Psoas muscle (tissue), 8 donors: Measurements from ENCODE around the gene LRP1B. TPM values are rescaled to one million over a fixed set of nuclear protein-coding genes. Genes with fewer than 3 reads are reported as not detected.
"Not testable (repeated sequence)": the region's sequence is repeated elsewhere in the genome, so short reads cannot be mapped to it uniquely, and the experiment has no call there.

Source experiments
- ATAC-seq, 4 donors: fragments of 200-7000 bp; cut with Tn5 transposase; one replicate each; pipeline ENCODE4 v1.9.1; 2020; ENCODE audit warnings: moderate library complexity in 3 of 4, mild to moderate bottlenecking in 2 of 4
- DNase-seq, 2 donors: peaks; one replicate each; pipeline ENCODE4 v3.0.0-alpha.2; 2020
- H3K27ac ChIP-seq: fragments of 200-600 bp; one replicate; pipeline ENCODE4 v1.8.0; 2022
- H3K27me3 ChIP-seq, 3 donors: fragments of 200-600 bp in 1 of 3; one replicate each; pipeline versions ENCODE4 v1.6.1 to v1.8.0; 2013 to 2022; ENCODE audit warnings: low read length in 2 of 3, mild to moderate bottlenecking in 2 of 3, moderate library complexity in 1 of 3; ENCODE audit not compliant: insufficient read depth in 3 of 3
- H3K36me3 ChIP-seq, 2 donors: fragments of 200-600 bp in 1 of 2; one replicate each; pipeline versions ENCODE4 v1.6.1 to v1.8.0; 2013 to 2022; ENCODE audit warnings: low read depth in 1 of 2, mild to moderate bottlenecking in 1 of 2, moderate library complexity in 1 of 2; ENCODE audit not compliant: insufficient read depth in 1 of 2
- H3K4me1 ChIP-seq: fragments of 200-600 bp; one replicate; pipeline ENCODE4 v1.8.0; 2022
- H3K4me3 ChIP-seq: fragments of 200-600 bp; one replicate; pipeline ENCODE4 v1.8.0; 2022; ENCODE audit warnings: mild to moderate bottlenecking
- H3K9me3 ChIP-seq: fragments of 200-600 bp; one replicate; pipeline ENCODE4 v1.8.0; 2022
- WGBS, 3 donors: extraction: QIAGEN DNeasy Blood & Tissue Kit; methylation state at CpG; one replicate each; pipeline versions ENCODE4 v1.1.6 to v1.1.7; 2013; 5-methylcytosine and 5-hydroxymethylcytosine counted together
- intact Hi-C, 2 donors: fragments of 100-400 bp; cut with DNase I; formaldehyde crosslinking; loops; one replicate each; pipeline versions ENCODE4 v1.11.0 to v1.14.2; 2022
- polyA plus RNA-seq, 3 donors: library from polyadenylated mRNA; stranded (reverse); fragments of 200-250 nt; gene quantifications; one replicate each; pipeline ENCODE4 v1.2.3, GENCODE V29; 2013
- total RNA-seq, 4 donors: library from RNA; stranded (reverse); fragmentation: NEBNext Ultra II Directional in 2 of 4; extraction: Animal tissue kit (Norgen Biotek cat#: 25700) in 2 of 4; gene quantifications; one replicate each; pipeline versions ENCODE4 v1.2.1 to v1.2.4, GENCODE V29; 2021 to 2023
- TF ChIP-seq, protein P1 (sequence below): fragments of 200-600 bp; IDR thresholded peaks from one replicate; pipeline ENCODE4 v1.8.0; 2022; ENCODE audit warnings: antibody characterized with exemption
- donor health status: healthy with polysubstance abuse.
- donor health status: DM: no; HTN: no; CAD: no; lungs with moderate emphysema.
- donor health status: Bipolar disorder and iron deficiency.
- donor health status: healthy.
- donor health status: DM: yes; HTN: yes; CAD: no.
- donor health status: DM: no; HTN: no; CAD: no.
- donor health status: DM: no; HTN: no; CAD: no.
- donor health status: DM: yes; HTN: yes; CAD: no.

The LRP1B gene
- total and polyA plus RNA-seq, 7 donors: 0.33 to 3.3 (median 0.95) TPM

DNA sequence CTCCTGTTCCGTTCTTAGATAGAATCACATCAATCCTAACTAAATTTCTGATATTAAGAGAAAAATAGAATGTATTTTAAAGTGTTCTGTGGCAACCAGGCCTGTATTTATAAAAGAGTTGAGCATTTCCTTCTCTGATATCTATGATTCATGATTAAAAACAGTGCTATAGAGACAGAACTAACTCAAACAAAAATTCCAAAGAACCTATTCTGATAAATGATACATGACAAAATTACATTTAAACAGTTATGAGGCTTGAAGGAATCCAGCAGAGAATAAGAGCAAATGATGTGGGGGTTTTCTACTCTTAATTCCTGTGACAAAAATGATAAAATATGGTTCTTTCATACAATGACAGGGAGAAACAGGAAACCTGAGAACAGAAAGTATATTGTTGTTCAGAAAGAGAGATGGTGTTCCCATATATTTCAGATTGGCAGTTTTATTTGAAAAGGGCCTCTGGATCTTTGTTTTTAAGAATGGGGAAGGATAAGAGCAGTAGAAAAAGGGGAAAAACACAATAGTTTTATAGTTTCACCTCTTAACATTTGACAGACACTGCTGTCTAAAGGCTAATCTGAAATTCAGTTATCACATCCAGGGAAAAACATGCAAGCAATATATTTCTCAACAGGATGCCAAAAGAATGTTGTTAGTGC lies 944.3 kb downstream of the LRP1B start:
- 85 to 88% (median 87%) methylated on average over 1 of the region's 1 CpG for WGBS, 3 donors
- H3K27me3 ChIP-seq: no peaks in the 10 kb centered on the region
- H3K36me3 ChIP-seq: no peaks in the 10 kb centered on the region
- no peaks in the 10 kb centered on the region for H3K9me3 ChIP-seq
- no peak for DNase-seq
- H3K4me3 ChIP-seq: no peak overlapping the region
- intact Hi-C loops: no loop called here
- no peak for ATAC-seq
- H3K4me1 ChIP-seq: no peaks in the 10 kb centered on the region
- no peak overlapping the region for H3K27ac ChIP-seq
- TF ChIP-seq, protein P1, sequence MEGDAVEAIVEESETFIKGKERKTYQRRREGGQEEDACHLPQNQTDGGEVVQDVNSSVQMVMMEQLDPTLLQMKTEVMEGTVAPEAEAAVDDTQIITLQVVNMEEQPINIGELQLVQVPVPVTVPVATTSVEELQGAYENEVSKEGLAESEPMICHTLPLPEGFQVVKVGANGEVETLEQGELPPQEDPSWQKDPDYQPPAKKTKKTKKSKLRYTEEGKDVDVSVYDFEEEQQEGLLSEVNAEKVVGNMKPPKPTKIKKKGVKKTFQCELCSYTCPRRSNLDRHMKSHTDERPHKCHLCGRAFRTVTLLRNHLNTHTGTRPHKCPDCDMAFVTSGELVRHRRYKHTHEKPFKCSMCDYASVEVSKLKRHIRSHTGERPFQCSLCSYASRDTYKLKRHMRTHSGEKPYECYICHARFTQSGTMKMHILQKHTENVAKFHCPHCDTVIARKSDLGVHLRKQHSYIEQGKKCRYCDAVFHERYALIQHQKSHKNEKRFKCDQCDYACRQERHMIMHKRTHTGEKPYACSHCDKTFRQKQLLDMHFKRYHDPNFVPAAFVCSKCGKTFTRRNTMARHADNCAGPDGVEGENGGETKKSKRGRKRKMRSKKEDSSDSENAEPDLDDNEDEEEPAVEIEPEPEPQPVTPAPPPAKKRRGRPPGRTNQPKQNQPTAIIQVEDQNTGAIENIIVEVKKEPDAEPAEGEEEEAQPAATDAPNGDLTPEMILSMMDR: no peak

DNA sequence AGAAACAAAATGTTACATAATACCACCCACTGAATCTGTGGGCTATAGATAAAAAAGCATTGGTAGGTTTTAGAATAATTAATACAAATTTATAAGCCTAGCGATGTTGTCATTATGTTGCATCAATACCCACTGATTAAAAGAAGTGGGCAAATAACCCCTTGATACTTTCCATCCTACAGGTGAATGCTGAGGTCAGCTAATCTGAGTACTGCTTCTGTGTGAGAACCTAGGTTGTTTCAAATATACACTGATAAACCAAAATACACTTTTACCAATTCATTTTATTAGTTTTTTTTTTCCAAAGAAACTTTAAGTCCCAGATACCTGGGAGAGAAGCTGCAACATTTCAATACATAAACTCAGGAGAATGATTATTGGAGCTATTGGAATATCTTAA lies 948.6 kb downstream of the LRP1B start:
- DNase-seq (no peak), ATAC-seq (no peak)
- intact Hi-C loops: no loop called here
- Histone ChIP-seq H3K9me3 (no peaks in the 10 kb centered on the region), H3K36me3 (no peaks in the 10 kb centered on the region), H3K27ac (no peak overlapping the region), H3K4me3 (no peak overlapping the region), H3K4me1 (no peaks in the 10 kb centered on the region), H3K27me3 (no peaks in the 10 kb centered on the region)
- TF ChIP-seq, protein P1: no peak
- 96 to 97% (median 97%) methylated on average over 1 of the region's 1 CpG for WGBS, 3 donors

DNA sequence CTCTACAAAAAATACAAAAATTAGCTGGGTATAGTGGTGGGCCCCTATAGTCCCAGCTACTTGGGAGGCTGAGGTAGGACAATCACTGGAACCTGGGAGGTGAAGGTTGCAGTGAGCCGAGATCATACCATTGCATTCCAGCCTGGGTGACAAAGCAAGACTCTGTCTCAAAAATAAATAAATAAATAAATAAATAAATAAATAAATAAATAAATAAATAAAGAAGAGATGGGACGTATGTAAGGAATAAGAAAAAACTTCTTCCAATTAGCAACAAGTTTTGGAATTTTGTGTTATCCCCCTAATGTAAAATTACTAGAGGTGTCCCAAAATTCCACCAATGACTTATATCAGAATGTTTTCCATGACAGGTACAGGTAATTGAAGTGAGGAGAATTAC lies 961.7 kb downstream of the LRP1B start:
- H3K4me3 ChIP-seq, H3K36me3 ChIP-seq, H3K9me3 ChIP-seq, H3K27me3 ChIP-seq, H3K27ac ChIP-seq, DNase-seq, intact Hi-C loops, H3K4me1 ChIP-seq, ATAC-seq: not testable (repeated sequence)
- WGBS, 3 donors: 89 to 92% (median 91%) methylated on average over 2 of the region's 2 CpGs

DNA sequence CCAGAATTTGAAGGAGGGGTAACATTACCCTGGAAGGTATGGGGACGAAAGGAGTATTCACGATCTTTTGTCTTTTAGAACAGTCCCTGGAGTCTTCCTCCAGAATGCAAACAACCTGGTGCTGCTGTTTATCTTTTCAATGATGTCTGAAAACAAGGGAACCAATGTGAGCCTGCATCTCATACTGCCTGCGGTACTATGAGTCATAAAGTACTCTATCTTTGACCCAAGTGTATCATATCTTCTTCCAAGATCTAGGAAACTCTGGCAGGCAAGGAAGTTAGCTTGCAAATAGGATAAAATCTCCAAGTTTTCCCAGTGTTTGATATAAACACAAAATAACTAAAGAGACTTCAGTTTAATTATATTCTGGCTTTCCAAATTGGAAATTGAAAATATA lies 968.5 kb downstream of the LRP1B start:
- Histone ChIP-seq H3K9me3 (no peaks in the 10 kb centered on the region), H3K36me3 (no peaks in the 10 kb centered on the region), H3K27me3 (no peaks in the 10 kb centered on the region), H3K4me1 (no peaks in the 10 kb centered on the region), H3K4me3 (no peak overlapping the region), H3K27ac (no peak overlapping the region)
- no peak for ATAC-seq
- intact Hi-C loops: no loop called here
- TF ChIP-seq, protein P1: no peak
- WGBS, 3 donors: 48 to 63% (median 58%) methylated on average over 3 of the region's 3 CpGs
- DNase-seq: no peak

DNA sequence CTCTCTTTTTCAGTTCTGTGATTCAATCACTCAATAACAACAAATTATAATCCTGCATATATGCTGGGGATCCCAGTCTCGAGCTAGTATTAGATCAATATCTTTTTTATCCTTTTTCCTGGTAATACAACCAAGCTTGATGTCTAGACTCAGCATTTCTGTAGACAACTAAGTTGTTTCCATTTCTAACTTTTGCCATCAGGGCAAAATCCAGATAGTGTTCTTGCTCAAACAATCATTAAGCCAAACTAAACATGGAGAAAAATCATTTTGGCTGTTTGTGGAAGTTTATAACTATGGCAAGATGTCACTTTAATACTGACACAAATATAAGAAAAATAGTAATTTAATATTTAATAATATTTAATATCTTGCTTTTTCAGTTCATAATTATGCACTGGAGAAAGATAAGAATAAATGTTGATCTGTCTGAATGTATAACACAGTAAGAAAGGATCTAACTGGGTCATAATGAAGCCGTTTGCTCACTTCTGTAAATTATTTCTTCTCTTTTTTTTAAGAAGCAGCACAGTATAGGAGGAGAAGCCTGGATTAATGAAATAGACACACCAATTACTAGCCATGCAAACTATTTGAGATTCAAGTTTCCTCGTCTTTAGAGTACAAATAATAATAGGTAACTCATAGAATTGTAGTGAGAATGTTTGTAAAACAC lies 979.1 kb downstream of the LRP1B start:
- Histone ChIP-seq H3K4me1 (no peaks in the 10 kb centered on the region), H3K27ac (no peak overlapping the region), H3K4me3 (no peak overlapping the region), H3K36me3 (no peaks in the 10 kb centered on the region), H3K27me3 (no peaks in the 10 kb centered on the region), H3K9me3 (no peaks in the 10 kb centered on the region)
- DNase-seq (no peak), ATAC-seq (no peak)
- intact Hi-C loops: no loop called here
- TF ChIP-seq, protein P1: no peak
- 42 to 51% (median 50%) methylated on average over 3 of the region's 3 CpGs for WGBS, 3 donors
